ENCODE measurements around the gene URGCP. TPM values are rescaled to one million over a fixed set of nuclear protein-coding genes. Genes with fewer than 3 reads are reported as not detected.

The URGCP gene
- total RNA-seq, 4 donors from 2014 or later, result 26.3 to 42.0 (median 34.5) TPM

DNA sequence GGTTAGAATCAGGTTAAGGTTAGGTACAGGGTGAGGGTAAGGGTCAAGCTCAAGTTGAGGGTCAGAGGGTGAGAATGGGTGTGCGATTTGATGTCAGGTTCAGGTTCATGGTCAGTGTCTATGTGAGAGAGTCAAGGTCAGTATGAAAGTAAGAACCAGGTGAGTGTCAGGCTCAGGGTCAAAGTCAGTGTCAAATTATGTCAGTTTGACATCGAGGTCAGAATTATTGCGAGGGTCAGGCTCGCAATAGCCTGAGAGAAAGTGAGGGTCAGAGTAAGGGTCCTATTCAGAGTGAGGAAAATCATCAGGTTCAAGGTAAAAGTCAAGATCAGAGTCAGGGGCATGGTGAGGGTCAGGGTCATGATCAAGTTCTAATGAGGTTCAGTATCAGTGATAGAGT, 50.1 kb downstream of the URGCP start:
- no peak for TF ChIP-seq POLR2A (IDR thresholded peaks at IDR 0.05)
- TF ChIP-seq, protein P1, sequence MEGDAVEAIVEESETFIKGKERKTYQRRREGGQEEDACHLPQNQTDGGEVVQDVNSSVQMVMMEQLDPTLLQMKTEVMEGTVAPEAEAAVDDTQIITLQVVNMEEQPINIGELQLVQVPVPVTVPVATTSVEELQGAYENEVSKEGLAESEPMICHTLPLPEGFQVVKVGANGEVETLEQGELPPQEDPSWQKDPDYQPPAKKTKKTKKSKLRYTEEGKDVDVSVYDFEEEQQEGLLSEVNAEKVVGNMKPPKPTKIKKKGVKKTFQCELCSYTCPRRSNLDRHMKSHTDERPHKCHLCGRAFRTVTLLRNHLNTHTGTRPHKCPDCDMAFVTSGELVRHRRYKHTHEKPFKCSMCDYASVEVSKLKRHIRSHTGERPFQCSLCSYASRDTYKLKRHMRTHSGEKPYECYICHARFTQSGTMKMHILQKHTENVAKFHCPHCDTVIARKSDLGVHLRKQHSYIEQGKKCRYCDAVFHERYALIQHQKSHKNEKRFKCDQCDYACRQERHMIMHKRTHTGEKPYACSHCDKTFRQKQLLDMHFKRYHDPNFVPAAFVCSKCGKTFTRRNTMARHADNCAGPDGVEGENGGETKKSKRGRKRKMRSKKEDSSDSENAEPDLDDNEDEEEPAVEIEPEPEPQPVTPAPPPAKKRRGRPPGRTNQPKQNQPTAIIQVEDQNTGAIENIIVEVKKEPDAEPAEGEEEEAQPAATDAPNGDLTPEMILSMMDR (IDR thresholded peaks at IDR 0.05), result no peak
- H3K4me3 ChIP-seq (ENCODE audit: low read depth, poor library complexity, severe bottlenecking), result no peak overlapping the region
- intact Hi-C loops (cut with DNase I; ENCODE audit: low total_unique reads), result no loop called here
- peak in 1 of 2 donors; percentile 54 for DNase-seq (ENCODE audit: low spot score in 2 of 2)
- 94 to 95% methylated on average over 4 of the region's 4 CpGs for WGBS, 2 donors

DNA sequence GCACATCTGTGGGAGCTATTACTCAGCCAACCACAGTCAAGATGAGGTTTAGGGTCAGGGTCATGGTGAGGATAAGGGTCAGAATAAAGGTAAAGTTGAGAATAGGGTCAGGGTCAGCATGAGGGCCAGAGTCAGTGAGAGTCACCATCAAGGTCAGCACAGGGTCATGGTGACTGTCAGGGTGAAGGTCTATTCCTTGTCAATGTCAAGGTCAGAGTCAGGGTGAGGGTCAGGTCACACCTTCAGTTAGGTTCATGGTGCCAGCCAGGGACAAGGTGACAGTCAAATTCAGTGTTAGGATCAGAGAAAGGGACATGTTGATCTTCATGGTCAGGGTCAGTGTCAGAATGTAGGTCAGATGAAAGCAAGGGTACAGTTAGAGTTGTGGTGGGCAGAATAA, 51.2 kb downstream of the URGCP start:
- DNase-seq (ENCODE audit: low spot score in 2 of 2), result peak in 1 of 2 donors; percentile 10
- TF ChIP-seq, protein P1 (IDR thresholded peaks at IDR 0.05), result no peak
- TF ChIP-seq POLR2A (IDR thresholded peaks at IDR 0.05), result no peak
- H3K4me3 ChIP-seq (ENCODE audit: low read depth, poor library complexity, severe bottlenecking), result no peak overlapping the region
- intact Hi-C loops (cut with DNase I; ENCODE audit: low total_unique reads), result no loop called here

DNA sequence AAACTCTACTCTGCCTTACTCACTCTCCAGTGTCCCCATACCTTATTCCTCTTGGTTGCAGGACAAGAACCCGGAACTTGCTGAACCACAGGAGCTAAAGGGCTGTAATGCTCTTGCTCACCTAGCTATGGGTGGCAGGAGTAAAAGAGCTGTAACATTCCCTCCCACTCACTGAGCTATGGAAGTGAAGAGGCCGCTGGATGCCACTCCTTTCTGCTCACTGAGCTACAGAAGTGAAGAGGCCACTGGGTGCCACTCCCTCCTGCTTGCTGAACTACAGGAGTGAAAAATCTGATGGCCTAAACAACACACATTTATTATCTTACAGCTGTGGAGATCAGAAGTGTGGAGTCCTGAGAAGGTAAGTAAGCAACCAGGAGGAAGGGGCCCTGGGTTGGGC, 54.6 kb downstream of the URGCP start:
- no peak for DNase-seq (ENCODE audit: low spot score in 2 of 2)
- no peak overlapping the region for H3K4me3 ChIP-seq (ENCODE audit: low read depth, poor library complexity, severe bottlenecking)
- TF ChIP-seq POLR2A (IDR thresholded peaks at IDR 0.05), result no peak
- TF ChIP-seq, protein P1 (IDR thresholded peaks at IDR 0.05), result no peak
- intact Hi-C loops (cut with DNase I; ENCODE audit: low total_unique reads), result no loop called here
- 74 to 84% methylated on average over 2 of the region's 2 CpGs for WGBS, 2 donors

DNA sequence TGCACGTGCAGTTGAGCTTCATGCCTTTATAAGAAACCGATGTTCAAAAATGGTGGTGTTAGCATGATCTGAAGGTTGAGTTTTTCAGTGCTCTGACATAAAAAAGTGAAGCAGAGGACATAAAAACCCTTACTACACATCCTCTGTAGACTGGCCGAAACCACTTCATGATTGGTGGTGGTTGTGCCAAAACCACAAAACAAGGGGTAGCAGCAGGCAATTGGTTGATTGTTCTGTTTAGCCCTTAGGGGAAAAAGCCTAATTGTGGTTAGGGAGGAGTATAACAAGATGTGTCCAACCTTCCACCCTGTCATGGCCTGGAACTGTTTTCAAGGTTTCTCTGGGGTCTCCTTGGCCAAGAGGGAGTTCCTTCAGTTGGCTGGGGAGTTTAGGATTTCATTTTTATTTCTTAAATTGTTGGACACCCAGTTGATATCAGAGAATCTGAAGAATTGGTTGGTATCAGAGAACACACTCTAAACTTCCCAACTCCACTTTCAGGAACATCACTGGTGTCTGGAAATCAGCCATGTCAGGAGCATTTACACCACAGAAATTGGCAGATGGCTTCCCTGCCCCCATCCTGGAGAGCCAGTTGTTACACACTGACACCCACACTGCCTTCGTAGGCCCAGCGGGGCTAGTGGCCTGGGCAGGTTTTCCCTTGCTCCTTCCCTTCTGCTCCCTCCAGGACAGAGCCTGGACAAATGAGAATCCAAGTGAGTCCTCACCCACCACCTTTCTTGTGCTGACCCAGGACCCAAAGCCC, 55.9 kb downstream of the URGCP start:
- WGBS, 2 donors, result 87 to 91% methylated on average over 5 of the region's 5 CpGs
- DNase-seq (ENCODE audit: low spot score in 2 of 2), result no peak
- TF ChIP-seq, protein P1 (IDR thresholded peaks at IDR 0.05), result no peak
- TF ChIP-seq POLR2A (IDR thresholded peaks at IDR 0.05), result no peak
- intact Hi-C loops (cut with DNase I; ENCODE audit: low total_unique reads), result no loop called here
- H3K4me3 ChIP-seq (ENCODE audit: low read depth, poor library complexity, severe bottlenecking), result no peak overlapping the region

DNA sequence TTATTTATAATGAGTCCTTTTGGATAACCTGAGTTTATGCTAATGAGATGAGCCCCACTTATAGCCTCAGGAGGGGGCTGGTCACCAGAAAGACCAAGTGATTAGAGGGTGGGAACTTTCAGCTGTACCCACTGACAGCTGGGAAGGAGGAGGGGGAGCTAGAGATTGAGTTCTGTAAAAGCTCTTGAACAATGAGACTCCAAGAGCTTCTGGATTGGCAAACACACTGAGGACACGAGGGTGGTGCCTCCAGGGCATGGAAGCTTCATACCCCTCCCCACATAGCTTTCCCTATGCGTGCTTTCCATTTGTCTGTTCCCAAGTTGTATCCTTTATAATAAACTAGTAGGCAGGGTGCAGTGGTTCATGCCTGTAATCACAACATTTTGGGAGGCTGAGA, 57.3 kb downstream of the URGCP start:
- intact Hi-C loops (cut with DNase I; ENCODE audit: low total_unique reads), result no loop called here
- H3K4me3 ChIP-seq (ENCODE audit: low read depth, poor library complexity, severe bottlenecking), result no peak overlapping the region
- WGBS, 2 donors, result 39 to 52% methylated on average over 2 of the region's 2 CpGs
- no peak for DNase-seq (ENCODE audit: low spot score in 2 of 2)
- TF ChIP-seq, protein P1 (IDR thresholded peaks at IDR 0.05), result no peak
- no peak for TF ChIP-seq POLR2A (IDR thresholded peaks at IDR 0.05)

DNA sequence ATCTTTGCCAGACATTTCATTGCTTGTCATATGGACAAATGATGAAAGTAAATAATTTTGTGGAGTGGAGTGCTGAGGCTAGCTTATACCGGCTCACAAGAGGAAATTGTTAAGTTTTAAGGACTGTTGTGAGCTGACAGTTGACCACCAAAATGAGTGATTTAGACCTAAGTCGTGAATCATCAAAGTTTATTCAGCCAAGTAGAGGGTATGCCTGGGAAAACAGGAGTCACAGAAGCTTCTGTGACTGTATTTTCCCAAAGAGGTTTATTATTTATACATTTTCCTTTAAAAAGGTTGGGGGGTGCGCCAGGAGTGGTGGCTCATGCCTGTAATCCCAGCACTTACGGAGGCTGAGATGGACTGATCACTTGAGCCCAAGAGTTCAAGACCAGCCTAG, 58.9 kb downstream of the URGCP start:
- no peak for DNase-seq (ENCODE audit: low spot score in 2 of 2)
- intact Hi-C loops (cut with DNase I; ENCODE audit: low total_unique reads), result no loop called here
- 49 to 53% methylated on average over 4 of the region's 4 CpGs for WGBS, 2 donors
- no peak overlapping the region for H3K4me3 ChIP-seq (ENCODE audit: low read depth, poor library complexity, severe bottlenecking)
- TF ChIP-seq, protein P1 (IDR thresholded peaks at IDR 0.05), result no peak
- no peak for TF ChIP-seq POLR2A (IDR thresholded peaks at IDR 0.05)

All from lower leg skin (tissue), 4 donors.